Measurements from ENCODE around the gene PPIC.

- TF ChIP-seq EZH2phosphoT487 (IDR thresholded peaks at IDR 0.05; ENCODE audit: insufficient read depth, low read depth) (no peak), EZH2 (IDR thresholded peaks at IDR 0.05; ENCODE audit: insufficient read depth, poor library complexity, severe bottlenecking) (no peak)
Observed at GRCh38 chr5:123059455-123059854, 22.9 kb upstream of the PPIC start.

Measured in GM23248 (cell line).